Liver (tissue), 9 donors: ENCODE results near the gene TBC1D24. TPM values are rescaled to one million over a fixed set of nuclear protein-coding genes. Genes with fewer than 3 reads are reported as not detected.

ENCODE experiments used
- DNase-seq: peaks from one replicate; pipeline ENCODE4 v3.0.0-alpha.2; 2017; ENCODE audit warnings: low spot score
- H3K27ac ChIP-seq, 2 donors: one replicate each; pipeline ENCODE4 v1.7.0; 2013; ENCODE audit warnings: inconsistent platforms in 2 of 2, low read length in 2 of 2, control low read depth in 1 of 2, low read depth in 1 of 2, mild to moderate bottlenecking in 1 of 2
- H3K27me3 ChIP-seq, 4 donors: one replicate each; pipeline versions ENCODE4 v1.6.1 to v1.7.0; 2013; ENCODE audit warnings: low read length in 3 of 4, inconsistent platforms in 1 of 4, mild to moderate bottlenecking in 1 of 4, moderate library complexity in 1 of 4; ENCODE audit not compliant: control insufficient read depth in 4 of 4, insufficient read depth in 4 of 4
- H3K36me3 ChIP-seq, 4 donors: one replicate each; pipeline versions ENCODE4 v1.6.1 to v1.7.0; 2013; ENCODE audit warnings: low read length in 3 of 4, mild to moderate bottlenecking in 3 of 4, low read depth in 1 of 4, moderate library complexity in 1 of 4; ENCODE audit not compliant: control insufficient read depth in 4 of 4, insufficient read depth in 3 of 4
- H3K4me1 ChIP-seq, 4 donors: one replicate each; pipeline versions ENCODE4 v1.6.1 to v1.7.0; 2013; ENCODE audit warnings: low read length in 3 of 4, mild to moderate bottlenecking in 3 of 4, moderate library complexity in 1 of 4; ENCODE audit not compliant: control insufficient read depth in 4 of 4, insufficient read depth in 4 of 4
- H3K4me3 ChIP-seq, 3 donors: one replicate each; pipeline versions ENCODE4 v1.6.1 to v1.7.0; 2013; ENCODE audit warnings: low read length in 3 of 3, control low read depth in 1 of 3, low read depth in 1 of 3, mild to moderate bottlenecking in 1 of 3
- H3K9ac ChIP-seq, 2 donors: one replicate each; pipeline ENCODE4 v1.7.0; 2013; ENCODE audit warnings: low read length in 2 of 2, mild to moderate bottlenecking in 2 of 2, moderate library complexity in 2 of 2, control low read depth in 1 of 2, low read depth in 1 of 2
- H3K9me3 ChIP-seq, 4 donors: one replicate each; pipeline versions ENCODE4 v1.6.1 to v1.7.0; 2013; ENCODE audit warnings: low read length in 3 of 4; ENCODE audit not compliant: control insufficient read depth in 4 of 4
- ATF3 ChIP-seq: IDR thresholded peaks from 2 replicates; pipeline ENCODE4 v1.6.1; 2016; ENCODE audit warnings: antibody characterized with exemption
- CTCF ChIP-seq: fragments of 150-350 bp; IDR thresholded peaks from 2 replicates; pipeline ENCODE4 v1.5.1; 2017; ENCODE audit warnings: improper control_type of control experiment, low read depth, low read length; ENCODE audit not compliant: missing input control
- EGR1 ChIP-seq, 2 donors: IDR thresholded peaks; 2 replicates each; pipeline ENCODE4 v1.6.1; 2016 to 2018; ENCODE audit warnings: antibody characterized with exemption in 2 of 2, low read depth in 2 of 2
- FOXA1 ChIP-seq: IDR thresholded peaks from 2 replicates; pipeline ENCODE4 v1.6.1; 2016; ENCODE audit warnings: antibody characterized with exemption
- FOXA2 ChIP-seq: IDR thresholded peaks from 2 replicates; pipeline ENCODE4 v1.6.1; 2016; ENCODE audit warnings: antibody characterized with exemption
- GABPA ChIP-seq, 2 donors: IDR thresholded peaks in 1 of 2; conservative IDR thresholded peaks in 1 of 2; 2 replicates each; pipeline ENCODE4 v1.6.1; 2016; ENCODE audit warnings: antibody characterized with exemption in 2 of 2, mild to moderate bottlenecking in 1 of 2, moderate library complexity in 1 of 2
- HNF4A ChIP-seq, 2 donors: conservative IDR thresholded peaks; 2 replicates each; pipeline ENCODE4 v1.6.1; 2016; ENCODE audit warnings: antibody characterized with exemption in 2 of 2, mild to moderate bottlenecking in 2 of 2
- HNF4G ChIP-seq: IDR thresholded peaks from 2 replicates; pipeline ENCODE4 v1.6.1; 2016; ENCODE audit warnings: antibody characterized with exemption
- JUND ChIP-seq, 2 donors: IDR thresholded peaks; 2 replicates each; pipeline ENCODE4 v1.6.1; 2016; ENCODE audit warnings: antibody characterized with exemption in 2 of 2
- NR2F2 ChIP-seq: IDR thresholded peaks from 2 replicates; pipeline ENCODE4 v1.6.1; 2016; ENCODE audit warnings: antibody characterized with exemption
- RAD21 ChIP-seq, 2 donors: IDR thresholded peaks; 2 replicates each; pipeline ENCODE4 v1.6.1; 2016; ENCODE audit warnings: antibody characterized with exemption in 2 of 2, mild to moderate bottlenecking in 2 of 2
- REST ChIP-seq: IDR thresholded peaks from 2 replicates; pipeline ENCODE4 v1.6.1; 2016; ENCODE audit warnings: antibody characterized with exemption, mild to moderate bottlenecking
- RXRA ChIP-seq, 2 donors: IDR thresholded peaks; 2 replicates each; pipeline ENCODE4 v1.6.1; 2017 to 2018; ENCODE audit warnings: antibody characterized with exemption in 2 of 2, mild to moderate bottlenecking in 1 of 2
- SP1 ChIP-seq: IDR thresholded peaks from 2 replicates; pipeline ENCODE4 v1.6.1; 2018; ENCODE audit warnings: antibody characterized with exemption, mild to moderate bottlenecking
- TAF1 ChIP-seq: conservative IDR thresholded peaks from 2 replicates; pipeline ENCODE4 v1.6.1; 2016; ENCODE audit warnings: antibody characterized with exemption, mild to moderate bottlenecking
- YY1 ChIP-seq: IDR thresholded peaks from 2 replicates; pipeline ENCODE4 v1.6.1; 2016; ENCODE audit warnings: antibody characterized with exemption, mild to moderate bottlenecking
- WGBS: extraction: QIAGEN DNeasy Blood & Tissue Kit; methylation state at CpG from one replicate; pipeline ENCODE4 v1.1.7; 2013; 5-methylcytosine and 5-hydroxymethylcytosine counted together
- polyA plus RNA-seq, 2 donors: library from polyadenylated mRNA; stranded (reverse) in 1 of 2; unstranded in 1 of 2; fragments of 200-250 nt in 1 of 2; fragments of >200 nt in 1 of 2; fragmentation: Nextera tagmentation in 1 of 2; extraction: Ambion mirVana in 1 of 2; gene quantifications; one replicate each; pipeline versions ENCODE4 v1.2.1 to v1.2.3, GENCODE V29; 2013 to 2015
- total RNA-seq, 2 donors: library from RNA; depleted of rRNA; stranded (reverse); fragments of >200 nt; gene quantifications; one replicate each; pipeline ENCODE4 v1.2.3, GENCODE V29; 2014
- TF ChIP-seq, protein P1 (sequence below): IDR thresholded peaks from 2 replicates; pipeline ENCODE4 v1.6.1; 2016; ENCODE audit warnings: antibody characterized with exemption
- TF ChIP-seq, protein P2 (sequence below): IDR thresholded peaks from 2 replicates; pipeline ENCODE4 v1.6.1; 2016; ENCODE audit warnings: antibody characterized with exemption
- donor health status: healthy.
- donor health status: healthy.
- donor health status: healthy.
- donor health status: healthy.
- donor health status: healthy.

TBC1D24 gene
- total and polyA plus RNA-seq, 4 donors, result 8.4 to 22.3 (median 11.5) TPM

GRCh38 chr16:2490190-2491105, 15.5 kb downstream of the TBC1D24 start:
- Histone ChIP-seq H3K9me3 (no peaks in the 10 kb centered on the region), H3K4me3 (no peak overlapping the region), H3K27ac (no peak overlapping the region), H3K4me1 (peaks cover 5 to 14% (median 9%) of the 10 kb centered on the region in 4 donors), H3K9ac (no peak overlapping the region), H3K36me3 (peaks cover 0 to 4% (median under 1%) of the 10 kb centered on the region in 4 donors), H3K27me3 (no peaks in the 10 kb centered on the region)
- WGBS, result 94% methylated on average over 23 of the region's 23 CpGs
- TF ChIP-seq FOXA2 (no peak), TAF1 (no peak), SP1 (no peak), EGR1 (IDR thresholded peaks at IDR 0.05; ENCODE audit: low read depth in 2 of 2) (no peak), RAD21 (IDR thresholded peaks at IDR 0.05) (no peak), ATF3 (no peak), GABPA (IDR thresholded peaks at IDR 0.05 in 1 of 2, conservative IDR thresholded peaks at IDR 0.05 in 1 of 2) (no peak), REST (no peak), FOXA1 (no peak), JUND (IDR thresholded peaks at IDR 0.05) (no peak), HNF4G (no peak), RXRA (IDR thresholded peaks at IDR 0.05) (no peak), NR2F2 (no peak), YY1 (no peak), HNF4A (conservative IDR thresholded peaks at IDR 0.05) (no peak), CTCF (no peak)
- TF ChIP-seq, protein P1, sequence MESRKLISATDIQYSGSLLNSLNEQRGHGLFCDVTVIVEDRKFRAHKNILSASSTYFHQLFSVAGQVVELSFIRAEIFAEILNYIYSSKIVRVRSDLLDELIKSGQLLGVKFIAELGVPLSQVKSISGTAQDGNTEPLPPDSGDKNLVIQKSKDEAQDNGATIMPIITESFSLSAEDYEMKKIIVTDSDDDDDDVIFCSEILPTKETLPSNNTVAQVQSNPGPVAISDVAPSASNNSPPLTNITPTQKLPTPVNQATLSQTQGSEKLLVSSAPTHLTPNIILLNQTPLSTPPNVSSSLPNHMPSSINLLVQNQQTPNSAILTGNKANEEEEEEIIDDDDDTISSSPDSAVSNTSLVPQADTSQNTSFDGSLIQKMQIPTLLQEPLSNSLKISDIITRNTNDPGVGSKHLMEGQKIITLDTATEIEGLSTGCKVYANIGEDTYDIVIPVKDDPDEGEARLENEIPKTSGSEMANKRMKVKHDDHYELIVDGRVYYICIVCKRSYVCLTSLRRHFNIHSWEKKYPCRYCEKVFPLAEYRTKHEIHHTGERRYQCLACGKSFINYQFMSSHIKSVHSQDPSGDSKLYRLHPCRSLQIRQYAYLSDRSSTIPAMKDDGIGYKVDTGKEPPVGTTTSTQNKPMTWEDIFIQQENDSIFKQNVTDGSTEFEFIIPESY, result no peak
- TF ChIP-seq, protein P2, sequence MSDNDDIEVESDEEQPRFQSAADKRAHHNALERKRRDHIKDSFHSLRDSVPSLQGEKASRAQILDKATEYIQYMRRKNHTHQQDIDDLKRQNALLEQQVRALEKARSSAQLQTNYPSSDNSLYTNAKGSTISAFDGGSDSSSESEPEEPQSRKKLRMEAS, result no peak
- DNase-seq, result no peak
